ENCODE data around the gene PLEKHG3.

Gene PLEKHG3

GRCh38 chr14:64796369-64796768, 92.1 kb downstream of the PLEKHG3 start:
- DNase-seq (ENCODE audit: low spot score): no peak
- no peak for TF ChIP-seq CTCF (IDR thresholded peaks at IDR 0.05; ENCODE audit: extremely low read depth, missing control alignments)

GRCh38 chr14:64799555-64799954, 95.3 kb downstream of the PLEKHG3 start:
- TF ChIP-seq CTCF (IDR thresholded peaks at IDR 0.05; ENCODE audit: extremely low read depth, missing control alignments): no peak
- DNase-seq (ENCODE audit: low spot score): no peak
